IPS-18c (cell line): ENCODE data around the gene KIAA1210.

ENCODE experiments used
- H3K4me3 ChIP-seq: 2 replicates; pipeline ENCODE4 v1.7.0; 2013; ENCODE audit warnings: low read depth, mild to moderate bottlenecking, low read length, moderate library complexity; ENCODE audit not compliant: insufficient read depth
- H3K9me3 ChIP-seq: one replicate; pipeline ENCODE4 v1.6.1; 2013; ENCODE audit warnings: mild to moderate bottlenecking, low read length, moderate library complexity; ENCODE audit not compliant: control insufficient read depth, insufficient read depth

Gene KIAA1210

GRCh38 chrX:119127650-119128049 lies at the start of gene KIAA1210:
TSS of gene KIAA1210 (minus strand) at chrX:119127812. CDS start at chrX:119123642, 4,170 bp downstream.
- no peak within 1 kb of the TSS for H3K4me3 ChIP-seq
- no peaks in the 10 kb centered on the region for H3K9me3 ChIP-seq

- Histone ChIP-seq H3K9me3 (peaks cover 9% of the 10 kb centered on the region), H3K4me3 (no peak overlapping the region)
Observed at GRCh38 chrX:119177278-119177677, 49.7 kb upstream of the KIAA1210 start.

GRCh38 chrX:119174900-119175299 lies 47.3 kb upstream of the KIAA1210 start:
- Histone ChIP-seq H3K9me3 (peaks cover 6% of the 10 kb centered on the region), H3K4me3 (no peak overlapping the region)

GRCh38 chrX:119168104-119168503 lies 40.5 kb upstream of the KIAA1210 start:
- H3K4me3 ChIP-seq, result no peak overlapping the region; the same call in 1 of the 2 replicates

GRCh38 chrX:119158226-119158625 lies 30.6 kb upstream of the KIAA1210 start:
- Histone ChIP-seq H3K4me3 (no peak overlapping the region), H3K9me3 (peaks cover 7% of the 10 kb centered on the region)

More at GRCh38 chrX:119168104-119168503, 40.5 kb upstream of the KIAA1210 start:
- H3K9me3 ChIP-seq, result peaks cover 10% of the 10 kb centered on the region

GRCh38 chrX:119156241-119156640 lies 28.6 kb upstream of the KIAA1210 start:
- H3K9me3 ChIP-seq, result peaks cover 5% of the 10 kb centered on the region
- no peak overlapping the region for H3K4me3 ChIP-seq

- Histone ChIP-seq H3K4me3 (no peak overlapping the region), H3K9me3 (peaks cover 3% of the 10 kb centered on the region)
Observed at GRCh38 chrX:119155416-119156035, 27.9 kb upstream of the KIAA1210 start.

GRCh38 chrX:119151051-119151380 lies 23.4 kb upstream of the KIAA1210 start:
- no peak overlapping the region for H3K4me3 ChIP-seq

GRCh38 chrX:119150163-119151050 lies 22.8 kb upstream of the KIAA1210 start:
- H3K4me3 ChIP-seq, result no peak overlapping the region
- peaks cover 12% of the 10 kb centered on the region for H3K9me3 ChIP-seq

More at GRCh38 chrX:119151051-119151380, 23.4 kb upstream of the KIAA1210 start:
- peaks cover 12% of the 10 kb centered on the region for H3K9me3 ChIP-seq

GRCh38 chrX:119147486-119147885 lies 19.9 kb upstream of the KIAA1210 start:
- Histone ChIP-seq H3K4me3 (no peak overlapping the region), H3K9me3 (peaks cover 11% of the 10 kb centered on the region)

- Histone ChIP-seq H3K9me3 (peaks cover 11% of the 10 kb centered on the region), H3K4me3 (no peak overlapping the region)
Observed at GRCh38 chrX:119145241-119145653, 17.6 kb upstream of the KIAA1210 start.

GRCh38 chrX:119134466-119134865 lies 6.9 kb upstream of the KIAA1210 start:
- no peak overlapping the region for H3K4me3 ChIP-seq

GRCh38 chrX:119132961-119133360 lies 5.3 kb upstream of the KIAA1210 start:
- H3K4me3 ChIP-seq, result no peak overlapping the region
- peaks cover 3% of the 10 kb centered on the region for H3K9me3 ChIP-seq

More at GRCh38 chrX:119134466-119134865, 6.9 kb upstream of the KIAA1210 start:
- peaks cover 8% of the 10 kb centered on the region for H3K9me3 ChIP-seq

GRCh38 chrX:119132316-119132715 lies 4.7 kb upstream of the KIAA1210 start:
- H3K9me3 ChIP-seq, result peaks cover 3% of the 10 kb centered on the region
- H3K4me3 ChIP-seq, result no peak overlapping the region

GRCh38 chrX:119130911-119131310 lies 3.3 kb upstream of the KIAA1210 start:
- Histone ChIP-seq H3K9me3 (peaks cover 3% of the 10 kb centered on the region), H3K4me3 (no peak overlapping the region)

- H3K9me3 ChIP-seq, result peaks cover 2% of the 10 kb centered on the region
- no peak overlapping the region for H3K4me3 ChIP-seq
Observed at GRCh38 chrX:119121341-119121740, 6.3 kb downstream of the KIAA1210 start.

- H3K9me3 ChIP-seq, result peaks cover 2% of the 10 kb centered on the region
- no peak overlapping the region for H3K4me3 ChIP-seq
Observed at GRCh38 chrX:119118780-119119395, 8.7 kb downstream of the KIAA1210 start.

GRCh38 chrX:119107206-119107605 lies 20.4 kb downstream of the KIAA1210 start:
- no peak overlapping the region for H3K4me3 ChIP-seq
- no peaks in the 10 kb centered on the region for H3K9me3 ChIP-seq
